ENCODE results near the gene STRAP.
"Not testable (repeated sequence)": the region's sequence is repeated elsewhere in the genome, so short reads cannot be mapped to it uniquely, and the experiment has no call there.

The STRAP gene

GRCh38 chr12:15919418-15919817 is 37.2 kb downstream of the STRAP start:
- Histone ChIP-seq H3K36me3 (ENCODE audit: insufficient read depth, low read length) (no peaks in the 10 kb centered on the region), H3K9ac (ENCODE audit: low read depth, low read length) (no peak overlapping the region), H3K4me1 (ENCODE audit: insufficient read depth, low read length) (peaks cover 8% of the 10 kb centered on the region; the same call in 1 of the 2 replicates), H3K9me3 (ENCODE audit: control insufficient read depth, insufficient read depth, low read length) (no peaks in the 10 kb centered on the region)

- Histone ChIP-seq H3K36me3 (ENCODE audit: insufficient read depth, low read length) (no peaks in the 10 kb centered on the region), H3K9me3 (ENCODE audit: control insufficient read depth, insufficient read depth, low read length) (no peaks in the 10 kb centered on the region), H3K4me1 (ENCODE audit: insufficient read depth, low read length) (peaks cover 17% of the 10 kb centered on the region), H3K9ac (ENCODE audit: low read depth, low read length) (no peak overlapping the region)
Measured at GRCh38 chr12:15924956-15925355, 42.8 kb downstream of the STRAP start.

DNA sequence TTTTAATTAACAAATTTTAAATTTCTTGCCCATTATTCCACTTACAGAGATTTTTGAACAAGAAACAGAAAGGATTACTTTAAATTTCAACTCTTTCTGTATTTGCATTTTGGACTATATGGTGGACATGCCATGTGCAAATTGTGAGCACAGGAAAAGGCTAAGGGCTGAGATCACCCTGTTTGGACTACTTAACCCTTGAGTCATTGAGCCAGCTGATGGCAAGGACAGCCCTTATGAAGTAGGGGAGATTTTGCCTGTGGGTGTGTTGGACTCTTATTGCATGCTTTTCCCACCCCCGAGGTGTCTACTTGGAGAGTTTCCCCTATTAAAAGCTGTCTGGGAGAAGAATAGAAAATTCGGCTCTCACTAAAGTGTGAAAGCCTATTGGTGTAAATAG is 46.2 kb downstream of the STRAP start:
- Histone ChIP-seq H3K9me3 (ENCODE audit: control insufficient read depth, insufficient read depth, low read length) (no peaks in the 10 kb centered on the region), H3K9ac (ENCODE audit: low read depth, low read length) (no peak overlapping the region), H3K36me3 (ENCODE audit: insufficient read depth, low read length) (no peaks in the 10 kb centered on the region), H3K4me1 (ENCODE audit: insufficient read depth, low read length) (peaks cover 13% of the 10 kb centered on the region)

DNA sequence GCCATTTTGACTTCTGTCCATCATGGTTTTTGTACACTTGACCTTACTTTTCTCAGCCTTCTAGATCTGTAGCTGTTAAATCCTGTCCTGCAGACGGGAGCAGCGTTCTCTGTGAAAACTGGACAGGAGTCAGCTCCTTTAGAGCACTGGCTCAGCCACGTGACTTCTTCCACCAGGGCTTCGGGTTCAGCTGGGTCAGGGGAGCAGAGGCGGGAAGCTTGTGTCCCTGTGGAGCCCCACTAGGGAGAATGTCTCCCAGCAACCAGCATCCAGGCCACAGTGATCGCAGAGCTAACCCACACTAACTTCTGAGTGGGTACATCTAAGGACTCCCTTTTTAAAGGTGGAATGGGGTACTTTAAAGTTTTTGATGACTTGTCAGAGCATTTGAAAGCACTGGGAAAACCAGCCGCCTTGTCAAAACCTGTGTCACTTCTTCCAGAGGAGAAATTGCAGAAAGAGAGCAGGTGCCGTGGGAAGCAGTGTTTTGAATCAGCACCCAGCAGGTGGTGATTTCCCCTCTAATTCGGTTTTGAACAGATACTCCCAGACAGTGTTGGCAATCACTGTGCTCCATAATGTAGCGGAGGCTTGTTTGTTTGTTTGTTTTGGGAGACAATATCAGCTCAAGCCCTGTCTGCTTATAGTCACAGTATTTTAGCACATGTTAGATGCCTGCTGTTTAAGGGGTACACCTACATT is 46.8 kb downstream of the STRAP start:
- no peaks in the 10 kb centered on the region for H3K36me3 ChIP-seq (ENCODE audit: insufficient read depth, low read length)
- no peak overlapping the region for H3K9ac ChIP-seq (ENCODE audit: low read depth, low read length)
- H3K9me3 ChIP-seq (ENCODE audit: control insufficient read depth, insufficient read depth, low read length) = no peaks in the 10 kb centered on the region
- peaks cover 13% of the 10 kb centered on the region for H3K4me1 ChIP-seq (ENCODE audit: insufficient read depth, low read length)

DNA sequence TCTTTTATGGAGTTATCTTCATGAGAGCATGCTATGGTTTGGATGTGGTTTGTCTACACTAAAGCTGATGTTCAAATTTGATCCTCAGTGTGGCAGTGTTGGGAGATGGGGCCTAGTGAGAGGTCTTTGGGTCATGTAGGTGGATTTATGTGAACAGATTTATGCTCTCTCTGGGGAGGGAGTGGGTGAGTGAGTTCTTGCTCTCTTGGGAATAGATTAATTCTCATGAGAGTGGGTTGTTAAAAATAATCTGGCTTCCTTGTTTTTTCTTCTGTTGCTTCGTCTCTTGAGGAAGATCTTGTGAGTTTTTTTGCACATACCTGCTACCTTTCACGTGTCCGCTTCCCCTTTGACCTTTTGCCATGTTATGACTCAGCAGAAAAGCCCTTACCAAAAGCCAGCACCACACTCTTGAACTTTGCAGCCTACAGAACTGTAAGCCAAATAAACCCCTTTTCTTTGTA is 49.4 kb downstream of the STRAP start:
- Histone ChIP-seq H3K9me3 (ENCODE audit: control insufficient read depth, insufficient read depth, low read length) (no peaks in the 10 kb centered on the region), H3K36me3 (ENCODE audit: insufficient read depth, low read length) (no peaks in the 10 kb centered on the region), H3K4me1 (ENCODE audit: insufficient read depth, low read length) (peaks cover 13% of the 10 kb centered on the region), H3K9ac (ENCODE audit: low read depth, low read length) (no peak overlapping the region)

GRCh38 chr12:15932327-15932726 is 50.1 kb downstream of the STRAP start:
- H3K36me3 ChIP-seq (ENCODE audit: insufficient read depth, low read length) = no peaks in the 10 kb centered on the region
- no peak overlapping the region for H3K9ac ChIP-seq (ENCODE audit: low read depth, low read length)
- H3K4me1 ChIP-seq (ENCODE audit: insufficient read depth, low read length) = peaks cover 13% of the 10 kb centered on the region
- H3K9me3 ChIP-seq (ENCODE audit: control insufficient read depth, insufficient read depth, low read length) = no peaks in the 10 kb centered on the region

GRCh38 chr12:15932971-15933370 is 50.8 kb downstream of the STRAP start:
- Histone ChIP-seq H3K9ac (ENCODE audit: low read depth, low read length) (no peak overlapping the region), H3K4me1 (ENCODE audit: insufficient read depth, low read length) (peaks cover 13% of the 10 kb centered on the region)

GRCh38 chr12:15933751-15934150 is 51.6 kb downstream of the STRAP start:
- Histone ChIP-seq H3K4me1 (ENCODE audit: insufficient read depth, low read length) (peaks cover 8% of the 10 kb centered on the region), H3K9ac (ENCODE audit: low read depth, low read length) (no peak overlapping the region), H3K36me3 (ENCODE audit: insufficient read depth, low read length) (no peaks in the 10 kb centered on the region), H3K9me3 (ENCODE audit: control insufficient read depth, insufficient read depth, low read length) (peaks cover under 1% of the 10 kb centered on the region; the same call in 1 of the 2 replicates)

More at GRCh38 chr12:15932971-15933370, 50.8 kb downstream of the STRAP start:
- no peaks in the 10 kb centered on the region for H3K36me3 ChIP-seq (ENCODE audit: insufficient read depth, low read length)
- H3K9me3 ChIP-seq (ENCODE audit: control insufficient read depth, insufficient read depth, low read length) = no peaks in the 10 kb centered on the region

GRCh38 chr12:15936751-15937150 is 54.6 kb downstream of the STRAP start:
- H3K36me3 ChIP-seq (ENCODE audit: insufficient read depth, low read length) = no peaks in the 10 kb centered on the region
- no peaks in the 10 kb centered on the region for H3K4me1 ChIP-seq (ENCODE audit: insufficient read depth, low read length)
- H3K9me3 ChIP-seq (ENCODE audit: control insufficient read depth, insufficient read depth, low read length) = peaks cover 4% of the 10 kb centered on the region; the same call in 1 of the 2 replicates
- H3K9ac ChIP-seq (ENCODE audit: low read depth, low read length) = no peak overlapping the region

GRCh38 chr12:15937902-15938301 is 55.7 kb downstream of the STRAP start:
- Histone ChIP-seq H3K9ac (ENCODE audit: low read depth, low read length) (no peak overlapping the region), H3K4me1 (ENCODE audit: insufficient read depth, low read length) (no peaks in the 10 kb centered on the region), H3K9me3 (ENCODE audit: control insufficient read depth, insufficient read depth, low read length) (peaks cover 4% of the 10 kb centered on the region; the same call in 1 of the 2 replicates), H3K36me3 (ENCODE audit: insufficient read depth, low read length) (no peaks in the 10 kb centered on the region)

- H3K9me3 ChIP-seq (ENCODE audit: control insufficient read depth, insufficient read depth, low read length) = peaks cover 4% of the 10 kb centered on the region
Measured at GRCh38 chr12:15939111-15939510, 56.9 kb downstream of the STRAP start.

DNA sequence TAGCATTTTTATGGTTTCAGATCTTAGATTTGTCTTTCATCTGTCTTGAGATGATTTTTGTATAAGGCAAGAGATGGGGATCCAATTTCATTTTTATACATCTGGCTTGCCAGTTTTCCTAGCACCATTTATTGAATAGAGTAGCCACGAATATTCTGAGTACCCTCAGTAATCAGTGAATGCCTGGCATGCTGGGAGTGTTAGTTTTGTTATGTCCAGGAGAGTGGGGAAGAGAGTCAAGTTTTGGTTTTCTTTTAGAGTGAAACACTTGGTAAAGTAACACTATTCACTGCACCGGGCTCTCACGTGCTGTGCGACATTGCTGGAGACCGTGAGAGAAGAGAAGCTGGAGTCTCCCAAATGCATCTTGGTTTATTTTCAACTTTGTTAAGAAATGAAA is 60.3 kb downstream of the STRAP start:
- Histone ChIP-seq H3K9me3 (ENCODE audit: control insufficient read depth, insufficient read depth, low read length) (peaks cover 4% of the 10 kb centered on the region), H3K4me1 (ENCODE audit: insufficient read depth, low read length) (no peaks in the 10 kb centered on the region), H3K9ac (ENCODE audit: low read depth, low read length) (no peak overlapping the region), H3K36me3 (ENCODE audit: insufficient read depth, low read length) (no peaks in the 10 kb centered on the region)

More at GRCh38 chr12:15939111-15939510, 56.9 kb downstream of the STRAP start:
- H3K4me1 ChIP-seq (ENCODE audit: insufficient read depth, low read length) = no peaks in the 10 kb centered on the region
- no peak overlapping the region for H3K9ac ChIP-seq (ENCODE audit: low read depth, low read length)
- H3K36me3 ChIP-seq (ENCODE audit: insufficient read depth, low read length) = no peaks in the 10 kb centered on the region

GRCh38 chr12:15943519-15943918 is 61.3 kb downstream of the STRAP start:
- H3K36me3 ChIP-seq (ENCODE audit: insufficient read depth, low read length); H3K9ac ChIP-seq (ENCODE audit: low read depth, low read length); H3K9me3 ChIP-seq (ENCODE audit: control insufficient read depth, insufficient read depth, low read length); H3K4me1 ChIP-seq (ENCODE audit: insufficient read depth, low read length): not testable (repeated sequence)

DNA sequence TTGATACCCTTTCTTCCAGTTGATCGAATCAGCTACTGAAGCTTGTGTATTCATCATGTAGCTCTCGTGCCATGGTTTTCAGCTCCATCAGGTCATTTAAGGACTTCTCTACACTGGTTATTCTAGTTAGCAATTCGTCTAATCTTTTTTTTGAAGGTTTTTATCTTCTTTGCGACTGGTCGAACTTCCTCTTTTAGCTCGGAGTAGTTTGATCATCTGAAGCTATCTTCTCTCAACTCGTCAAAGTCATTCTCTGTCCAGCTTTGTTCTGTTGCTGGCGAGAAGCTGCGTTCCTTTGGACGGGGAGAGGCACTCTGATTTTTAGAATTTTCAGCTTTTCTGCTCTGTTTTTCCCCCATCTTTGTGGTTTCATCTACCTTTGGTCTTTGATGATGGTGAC is 66.3 kb downstream of the STRAP start:
- H3K9ac ChIP-seq (ENCODE audit: low read depth, low read length); H3K9me3 ChIP-seq (ENCODE audit: control insufficient read depth, insufficient read depth, low read length); H3K4me1 ChIP-seq (ENCODE audit: insufficient read depth, low read length); H3K36me3 ChIP-seq (ENCODE audit: insufficient read depth, low read length): not testable (repeated sequence)

Measured in ES-I3 (cell line).